CD8-positive, alpha-beta memory T cell (primary cell): ENCODE data around the gene ZNF148. TPM values are rescaled to one million over a fixed set of nuclear protein-coding genes. Genes with fewer than 3 reads are reported as not detected.

Experiments
- CTCF ChIA-PET: fragments of 350-600 bp; sonication (Branson Sonifier 250); formaldehyde crosslinking; loops from one replicate; lab custom pipeline; 2021; ENCODE audit warnings: antibody characterized with exemption; lab: Charles Lee
- POLR2A ChIA-PET: fragments of 350-600 bp; sonication (Branson Sonifier 250); formaldehyde crosslinking; loops from one replicate; lab custom pipeline; 2021; ENCODE audit warnings: antibody characterized with exemption; lab: Charles Lee
- DNase-seq, 5 donors: peaks; one replicate each; pipeline versions ENCODE4 v3.0.0 to v3.0.0-alpha.2; 2020 to 2022; ENCODE audit warnings: mixed read lengths in 1 of 5
- H3K27ac ChIP-seq: one replicate; pipeline ENCODE4 v1.7.0; 2013; ENCODE audit warnings: low read depth, mild to moderate bottlenecking, low read length, moderate library complexity
- H3K27me3 ChIP-seq: 2 replicates; pipeline ENCODE4 v1.7.0; 2013; ENCODE audit warnings: low read length, mild to moderate bottlenecking; ENCODE audit not compliant: insufficient read depth, poor library complexity, severe bottlenecking
- H3K36me3 ChIP-seq: 2 replicates; pipeline ENCODE4 v1.7.0; 2013; ENCODE audit warnings: mild to moderate bottlenecking, low read length, moderate library complexity; ENCODE audit not compliant: insufficient read depth
- H3K4me1 ChIP-seq: 2 replicates; pipeline ENCODE4 v1.7.0; 2013; ENCODE audit warnings: mild to moderate bottlenecking, low read length, moderate library complexity; ENCODE audit not compliant: insufficient read depth
- H3K4me3 ChIP-seq: 2 replicates; pipeline ENCODE4 v1.7.0; 2013; ENCODE audit warnings: mild to moderate bottlenecking, low read length
- H3K9me3 ChIP-seq: 2 replicates; pipeline ENCODE4 v1.7.0; 2013; ENCODE audit warnings: mild to moderate bottlenecking, low read length
- H3K27ac Mint-ChIP-seq, 8 donors: one replicate each; pipeline ENCODE4 v1.8.0; 2020 to 2021; ENCODE audit warnings: mixed read lengths in 8 of 8, mild to moderate bottlenecking in 6 of 8, inconsistent platforms in 3 of 8, moderate library complexity in 3 of 8
- H3K27me3 Mint-ChIP-seq, 2 donors: one replicate each; pipeline ENCODE4 v1.8.0; 2020 to 2021; ENCODE audit warnings: mixed read lengths in 2 of 2, mild to moderate bottlenecking in 1 of 2, moderate library complexity in 1 of 2
- H3K36me3 Mint-ChIP-seq, 3 donors: one replicate each; pipeline ENCODE4 v1.8.0; 2020 to 2021; ENCODE audit warnings: mixed read lengths in 3 of 3, inconsistent platforms in 1 of 3, mild to moderate bottlenecking in 1 of 3
- H3K4me1 Mint-ChIP-seq, 3 donors: one replicate each; pipeline ENCODE4 v1.8.0; 2020 to 2021; ENCODE audit warnings: mixed read lengths in 3 of 3, inconsistent platforms in 1 of 3, mild to moderate bottlenecking in 1 of 3
- H3K4me3 Mint-ChIP-seq, 7 donors: one replicate each; pipeline ENCODE4 v1.8.0; 2020 to 2021; ENCODE audit warnings: mixed read lengths in 7 of 7, mild to moderate bottlenecking in 6 of 7, moderate library complexity in 4 of 7, inconsistent platforms in 2 of 7
- H3K9me3 Mint-ChIP-seq, 5 donors: one replicate each; pipeline ENCODE4 v1.8.0; 2020 to 2022; ENCODE audit warnings: mixed read lengths in 5 of 5, mild to moderate bottlenecking in 3 of 5, moderate library complexity in 2 of 5, inconsistent platforms in 1 of 5
- polyA plus RNA-seq: library from polyadenylated mRNA; unstranded; fragments of 300-500 nt; fragmentation: Illumina TruSeq; gene quantifications from one replicate; pipeline ENCODE4 v1.2.3, GENCODE V29; 2021
- total RNA-seq, 2 experiments: library from RNA; stranded (reverse); gene quantifications; one replicate each; pipeline ENCODE4 v1.2.3, GENCODE V29; 2021

Gene ZNF148
- total and polyA plus RNA-seq, 3 experiments from 2014 or later: 35.4 to 69.6 (median 39.3) TPM

DNA sequence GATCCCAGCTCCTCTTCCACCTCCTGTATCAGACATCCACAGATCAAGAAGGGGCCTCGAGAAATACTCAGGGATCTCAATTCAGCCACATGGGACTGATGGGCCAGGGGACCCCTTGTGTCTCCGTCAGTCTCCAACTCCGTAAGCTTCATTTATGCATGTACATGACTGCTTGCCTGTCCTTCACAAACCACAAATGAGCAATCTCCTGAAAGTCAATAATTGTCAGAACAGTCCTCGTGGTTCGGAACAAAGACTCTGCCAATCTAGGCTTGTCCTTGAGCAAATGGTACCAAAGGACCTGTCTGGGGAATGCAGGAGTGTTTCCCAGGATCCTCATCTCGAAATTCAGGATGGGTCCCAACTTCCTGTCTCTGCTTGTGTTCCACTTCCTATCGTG lies 183.4 kb downstream of the ZNF148 start:
- H3K4me3 Mint-ChIP-seq: no peak overlapping the region
- H3K4me3 ChIP-seq: no peak overlapping the region
- DNase-seq: no peak
- H3K36me3 Mint-ChIP-seq: no peaks in the 10 kb centered on the region
- no peaks in the 10 kb centered on the region for H3K9me3 Mint-ChIP-seq
- H3K4me1 Mint-ChIP-seq: no peaks in the 10 kb centered on the region
- no peaks in the 10 kb centered on the region for H3K27me3 ChIP-seq
- POLR2A ChIA-PET: no interaction called here
- no peak overlapping the region for H3K27ac ChIP-seq
- CTCF ChIA-PET: no interaction called here
- H3K36me3 ChIP-seq: no peaks in the 10 kb centered on the region
- H3K27ac Mint-ChIP-seq: no peak overlapping the region
- peaks cover 0 to 8% of the 10 kb centered on the region in 2 donors for H3K27me3 Mint-ChIP-seq
- no peaks in the 10 kb centered on the region for H3K4me1 ChIP-seq
- no peaks in the 10 kb centered on the region for H3K9me3 ChIP-seq

GRCh38 chr3:125191256-125191655 lies 183.9 kb downstream of the ZNF148 start:
- no peak overlapping the region for H3K4me3 ChIP-seq
- no peaks in the 10 kb centered on the region for H3K36me3 ChIP-seq
- H3K9me3 Mint-ChIP-seq: no peaks in the 10 kb centered on the region
- peaks cover 0 to 8% of the 10 kb centered on the region in 2 donors for H3K27me3 Mint-ChIP-seq
- no peak overlapping the region for H3K27ac ChIP-seq
- no peak overlapping the region for H3K4me3 Mint-ChIP-seq
- ChIA-PET POLR2A (no interaction called here), CTCF (no interaction called here)
- H3K4me1 ChIP-seq: no peaks in the 10 kb centered on the region
- no peak for DNase-seq
- H3K27ac Mint-ChIP-seq: no peak overlapping the region
- H3K9me3 ChIP-seq: no peaks in the 10 kb centered on the region
- no peaks in the 10 kb centered on the region for H3K36me3 Mint-ChIP-seq
- H3K27me3 ChIP-seq: no peaks in the 10 kb centered on the region
- H3K4me1 Mint-ChIP-seq: no peaks in the 10 kb centered on the region

DNA sequence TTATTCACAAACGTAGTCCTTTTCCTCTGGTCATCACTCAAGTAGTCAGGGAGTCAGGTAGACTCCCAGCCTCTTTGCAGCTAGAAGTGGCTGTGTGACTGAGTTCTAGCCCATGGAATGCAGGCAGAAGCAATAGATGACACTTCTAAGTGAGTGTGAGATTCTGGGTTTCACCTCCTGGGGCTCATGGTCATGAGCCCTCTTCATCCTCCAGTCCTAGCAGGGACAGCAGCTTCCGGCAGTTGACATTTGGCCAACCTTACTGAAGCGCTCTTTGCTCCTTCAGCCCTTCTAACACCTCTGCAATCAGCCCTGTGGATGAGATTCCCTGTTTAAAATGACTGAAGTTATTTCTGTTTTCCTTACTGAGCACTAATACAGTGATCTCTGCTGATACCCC lies 184.3 kb downstream of the ZNF148 start:
- no peaks in the 10 kb centered on the region for H3K4me1 ChIP-seq
- no peaks in the 10 kb centered on the region for H3K9me3 ChIP-seq
- Mint-ChIP-seq H3K36me3 (no peaks in the 10 kb centered on the region), H3K4me3 (no peak overlapping the region), H3K27ac (no peak overlapping the region), H3K4me1 (no peaks in the 10 kb centered on the region), H3K9me3 (no peaks in the 10 kb centered on the region), H3K27me3 (peaks cover 0 to 8% of the 10 kb centered on the region in 2 donors)
- no peak overlapping the region for H3K4me3 ChIP-seq
- CTCF ChIA-PET: no interaction called here
- no peak for DNase-seq
- no peaks in the 10 kb centered on the region for H3K27me3 ChIP-seq
- H3K27ac ChIP-seq: no peak overlapping the region
- H3K36me3 ChIP-seq: no peaks in the 10 kb centered on the region
- POLR2A ChIA-PET: no interaction called here

- Mint-ChIP-seq H3K4me1 (no peaks in the 10 kb centered on the region), H3K27me3 (peaks cover 0 to 8% of the 10 kb centered on the region in 2 donors), H3K36me3 (no peaks in the 10 kb centered on the region), H3K9me3 (no peaks in the 10 kb centered on the region), H3K4me3 (no peak overlapping the region), H3K27ac (no peak overlapping the region)
- Histone ChIP-seq H3K27ac (no peak overlapping the region), H3K36me3 (no peaks in the 10 kb centered on the region), H3K9me3 (no peaks in the 10 kb centered on the region), H3K4me3 (no peak overlapping the region), H3K27me3 (no peaks in the 10 kb centered on the region), H3K4me1 (no peaks in the 10 kb centered on the region)
- CTCF ChIA-PET: no interaction called here
- no peak for DNase-seq
- POLR2A ChIA-PET: no interaction called here
Measured at GRCh38 chr3:125189378-125190165, 185.6 kb downstream of the ZNF148 start.

DNA sequence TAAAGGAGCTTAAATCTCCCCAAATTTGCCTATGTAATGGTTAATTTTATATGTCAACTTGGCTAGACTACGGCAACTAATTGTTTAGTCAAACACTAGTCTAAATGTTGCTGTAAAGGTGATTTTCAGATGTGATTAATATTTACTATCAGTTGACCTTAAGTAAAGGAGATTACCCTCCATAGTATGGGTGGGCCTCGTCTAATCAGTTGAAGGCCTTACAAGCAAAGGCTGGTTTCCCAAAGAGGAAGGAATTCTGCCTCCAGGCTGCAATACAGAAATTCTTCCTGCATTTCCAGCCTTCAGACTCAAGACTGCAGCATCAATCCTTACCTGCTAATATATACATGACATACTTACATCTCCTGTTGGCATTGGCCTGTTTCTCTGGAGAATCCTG lies 186.2 kb downstream of the ZNF148 start:
- CTCF ChIA-PET: interaction anchor here (1.1 kb wide), 1 partner anchor 19 kb away, joined by 3 read pairs; no protein-coding TSS in a partner anchor
- Histone ChIP-seq H3K4me1 (no peaks in the 10 kb centered on the region), H3K27me3 (no peaks in the 10 kb centered on the region), H3K4me3 (no peak overlapping the region), H3K27ac (no peak overlapping the region), H3K36me3 (no peaks in the 10 kb centered on the region), H3K9me3 (no peaks in the 10 kb centered on the region)
- Mint-ChIP-seq H3K4me1 (no peaks in the 10 kb centered on the region), H3K27me3 (peaks cover 0 to 8% of the 10 kb centered on the region in 2 donors), H3K36me3 (no peaks in the 10 kb centered on the region), H3K27ac (no peak overlapping the region), H3K9me3 (no peaks in the 10 kb centered on the region), H3K4me3 (no peak overlapping the region)
- POLR2A ChIA-PET: no interaction called here
- no peak for DNase-seq

- DNase-seq: no peak
- H3K9me3 Mint-ChIP-seq: no peaks in the 10 kb centered on the region
Measured at GRCh38 chr3:125187599-125187910, 187.6 kb downstream of the ZNF148 start.

GRCh38 chr3:125186800-125187598 lies 188.1 kb downstream of the ZNF148 start:
- Histone ChIP-seq H3K36me3 (no peaks in the 10 kb centered on the region), H3K27ac (no peak overlapping the region), H3K27me3 (no peaks in the 10 kb centered on the region), H3K4me3 (no peak overlapping the region), H3K4me1 (no peaks in the 10 kb centered on the region), H3K9me3 (no peaks in the 10 kb centered on the region)
- ChIA-PET POLR2A (no interaction called here), CTCF (interaction anchor here (1.1 kb wide), 1 partner anchor 15 kb away, joined by 4 read pairs; no protein-coding TSS in a partner anchor)
- H3K4me1 Mint-ChIP-seq: no peaks in the 10 kb centered on the region
- H3K4me3 Mint-ChIP-seq: no peak overlapping the region
- no peaks in the 10 kb centered on the region for H3K9me3 Mint-ChIP-seq
- no peak for DNase-seq
- no peaks in the 10 kb centered on the region for H3K36me3 Mint-ChIP-seq
- H3K27ac Mint-ChIP-seq: peak overlapping the region in 2 of 8 donors; percentile 2 to 47
- no peaks in the 10 kb centered on the region for H3K27me3 Mint-ChIP-seq

More at GRCh38 chr3:125187599-125187910, 187.6 kb downstream of the ZNF148 start:
- Histone ChIP-seq H3K9me3 (no peaks in the 10 kb centered on the region), H3K27ac (no peak overlapping the region), H3K4me1 (no peaks in the 10 kb centered on the region), H3K27me3 (no peaks in the 10 kb centered on the region), H3K36me3 (no peaks in the 10 kb centered on the region), H3K4me3 (no peak overlapping the region)
- Mint-ChIP-seq H3K4me1 (no peaks in the 10 kb centered on the region), H3K27me3 (peaks cover 0 to 4% of the 10 kb centered on the region in 2 donors), H3K36me3 (no peaks in the 10 kb centered on the region), H3K27ac (no peak overlapping the region), H3K4me3 (no peak overlapping the region)
- ChIA-PET CTCF (interaction anchor here (1.1 kb wide), 1 partner anchor 15 kb away, joined by 4 read pairs; no protein-coding TSS in a partner anchor), POLR2A (no interaction called here)

GRCh38 chr3:125186261-125186787 lies 188.8 kb downstream of the ZNF148 start:
- CTCF ChIA-PET: no interaction called here
- no peaks in the 10 kb centered on the region for H3K9me3 Mint-ChIP-seq
- Histone ChIP-seq H3K4me1 (no peaks in the 10 kb centered on the region), H3K9me3 (no peaks in the 10 kb centered on the region), H3K27me3 (no peaks in the 10 kb centered on the region), H3K36me3 (no peaks in the 10 kb centered on the region), H3K27ac (no peak overlapping the region), H3K4me3 (no peak overlapping the region)
- H3K4me3 Mint-ChIP-seq: no peak overlapping the region
- no peak for DNase-seq
- no peaks in the 10 kb centered on the region for H3K27me3 Mint-ChIP-seq
- H3K36me3 Mint-ChIP-seq: no peaks in the 10 kb centered on the region
- H3K27ac Mint-ChIP-seq: peak overlapping the region in 1 of 8 donors; percentile 47
- H3K4me1 Mint-ChIP-seq: no peaks in the 10 kb centered on the region
- POLR2A ChIA-PET: no interaction called here
